PC-3 (cell line): ENCODE data around the gene ZMYND15. TPM values are rescaled to one million over a fixed set of nuclear protein-coding genes. Genes with fewer than 3 reads are reported as not detected.

ENCODE experiments used
- ATAC-seq: fragments of 200-7000 bp; cut with Tn5 transposase; 2 replicates; pipeline ENCODE4 v1.9.1; 2020; ENCODE audit warnings: mild to moderate bottlenecking, moderate library complexity
- BruUV-seq: library from RNA; stranded (reverse); fragments of 400-500 nt; replicated peaks from 2 replicates; lab custom pipeline; 2021; lab: Mats Ljungman, UMichigan
- CTCF ChIA-PET: fragments of 300-600 bp; sonication (Branson Sonifier 250); formaldehyde crosslinking; loops from one replicate; lab custom pipeline; 2022; ENCODE audit warnings: antibody characterized with exemption; lab: Charles Lee
- POLR2A ChIA-PET: fragments of 300-600 bp; sonication (Branson Sonifier 250); formaldehyde crosslinking; loops from one replicate; lab custom pipeline; 2022; ENCODE audit warnings: antibody characterized with exemption; ENCODE audit not compliant: unreplicated experiment; lab: Charles Lee
- DNase-seq: peaks from one replicate; pipeline ENCODE4 v3.0.0-alpha.2; 2015
- H2AFZ ChIP-seq: fragments of 300-600 bp; sonication (generic); 2 replicates; pipeline ENCODE4 v1.6.0; 2016; ENCODE audit warnings: antibody characterized with exemption, low read length
- H3F3A ChIP-seq: fragments of 300-600 bp; sonication (generic); one replicate; pipeline ENCODE4 v1.6.0; 2017; ENCODE audit warnings: antibody characterized with exemption, low read length, control low read depth, mild to moderate bottlenecking; ENCODE audit not compliant: unreplicated experiment
- H3K27ac ChIP-seq: fragments of 300-600 bp; sonication (generic); 2 replicates; pipeline ENCODE4 v1.5.1; 2016; ENCODE audit warnings: mild to moderate bottlenecking, low read length
- H3K27me3 ChIP-seq: fragments of 300-600 bp; sonication (generic); 2 replicates; pipeline ENCODE4 v1.6.1; 2016; ENCODE audit warnings: low read length, mixed read lengths
- H3K36me3 ChIP-seq: fragments of 300-600 bp; sonication (generic); 2 replicates; pipeline ENCODE4 v1.6.1; 2016; ENCODE audit warnings: low read depth, mixed run types, low read length, mixed read lengths
- H3K4me1 ChIP-seq: fragments of 300-600 bp; sonication (generic); 2 replicates; pipeline ENCODE4 v1.5.1; 2016; ENCODE audit warnings: low read length; ENCODE audit not compliant: insufficient read depth
- H3K4me2 ChIP-seq: fragments of 300-600 bp; sonication (generic); 2 replicates; pipeline ENCODE4 v1.6.0; 2016; ENCODE audit warnings: low read length
- H3K4me3 ChIP-seq: fragments of 300-600 bp; sonication (generic); 2 replicates; pipeline ENCODE4 v1.5.1; 2016; ENCODE audit warnings: mild to moderate bottlenecking, low read length, mixed read lengths
- H3K79me2 ChIP-seq: fragments of 300-600 bp; sonication (generic); 2 replicates; pipeline ENCODE4 v1.6.1; 2017; ENCODE audit warnings: low read length, mixed read lengths
- H3K9ac ChIP-seq: fragments of 300-600 bp; sonication (generic); 2 replicates; pipeline ENCODE4 v1.6.0; 2016; ENCODE audit warnings: mild to moderate bottlenecking, low read length
- H3K9me2 ChIP-seq: fragments of 300-600 bp; sonication (generic); replicated peaks from 2 replicates; pipeline ENCODE4 v1.6.1; 2016; ENCODE audit warnings: mixed run types, low read length, mixed read lengths
- H3K9me3 ChIP-seq: fragments of 300-600 bp; sonication (generic); 2 replicates; pipeline ENCODE4 v1.6.1; 2016; ENCODE audit warnings: low read length, mixed read lengths
- H4K20me1 ChIP-seq: fragments of 300-600 bp; sonication (generic); 2 replicates; pipeline ENCODE4 v1.6.1; 2016; ENCODE audit warnings: low read length, mixed read lengths
- EZH2 ChIP-seq: fragments of 300-600 bp; sonication (generic); IDR thresholded peaks from one replicate; pipeline ENCODE4 v1.6.1; 2017; ENCODE audit warnings: antibody characterized with exemption, mild to moderate bottlenecking, low read length; ENCODE audit not compliant: unreplicated experiment
- EZH2phosphoT487 ChIP-seq: fragments of 300-600 bp; sonication (generic); IDR thresholded peaks from 2 replicates; pipeline ENCODE4 v1.6.1; 2018; ENCODE audit warnings: mild to moderate bottlenecking, antibody characterized with exemption, low read length, borderline replicate concordance
- intact Hi-C: fragments of 100-400 bp; cut with micrococcal nuclease; formaldehyde crosslinking; loops from 2 replicates; pipeline ENCODE4 v1.9.0; 2023
- total RNA-seq: library from RNA; depleted of rRNA; stranded (reverse); fragments of >200 nt; gene quantifications from 2 replicates; pipeline ENCODE4 v1.2.3, GENCODE V29; 2014
- TF ChIP-seq, protein P1 (sequence below): fragments of 300-600 bp; sonication (generic); conservative IDR thresholded peaks from 2 replicates; pipeline ENCODE4 v1.5.1; 2017; ENCODE audit warnings: antibody characterized with exemption, low read depth, mild to moderate bottlenecking, low read length

The ZMYND15 gene
- total RNA-seq, 1 experiment from 2014 or later = 0.51 TPM

DNA sequence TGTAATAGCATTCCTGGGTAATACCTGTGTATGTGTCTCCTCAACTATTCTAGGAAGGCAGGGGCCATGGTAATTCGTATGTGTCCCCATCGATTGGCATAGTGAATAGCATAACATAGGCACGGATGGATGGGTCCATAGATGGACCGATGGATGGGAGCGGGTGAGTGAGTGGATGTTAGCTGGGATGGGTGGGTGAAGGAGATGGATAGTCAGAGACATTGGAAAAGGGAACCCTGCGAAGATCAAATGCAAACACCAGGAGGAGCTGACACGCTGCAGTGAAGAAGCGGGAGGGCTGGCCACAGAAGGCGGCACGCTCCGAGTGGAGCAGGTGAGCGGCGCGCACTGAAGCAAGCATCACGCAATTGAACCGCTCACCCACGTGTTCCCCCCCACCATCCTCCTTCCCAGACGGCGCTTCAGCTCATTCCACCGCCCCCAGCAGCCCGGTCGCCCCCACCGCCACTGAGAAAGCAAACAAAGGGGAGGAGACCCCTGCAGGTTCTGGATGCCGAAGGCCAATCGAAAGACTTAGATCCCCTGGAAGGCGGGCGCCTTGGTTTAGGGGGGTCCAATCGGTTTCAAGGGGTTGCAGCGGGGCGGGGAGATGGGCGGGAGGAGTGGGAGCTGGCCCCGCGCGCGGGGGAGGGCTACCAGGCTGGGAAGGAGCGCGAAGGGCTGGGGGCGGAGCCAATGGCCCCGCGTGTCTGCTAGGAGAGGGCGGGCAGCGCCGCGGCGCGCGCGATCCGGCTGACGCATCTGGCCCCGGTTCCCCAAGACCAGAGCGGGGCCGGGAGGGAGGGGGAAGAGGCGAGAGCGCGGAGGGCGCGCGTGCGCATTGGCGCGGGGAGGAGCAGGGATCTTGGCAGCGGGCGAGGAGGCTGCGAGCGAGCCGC lies 29.6 kb upstream of the ZMYND15 start, which contains the start of gene ARRB2:
TSS of gene ARRB2 (plus strand) at position 839 of the 899 bp plus-strand sequence. CDS start 90 bp downstream, outside the sequence.
- TF ChIP-seq, protein P1, sequence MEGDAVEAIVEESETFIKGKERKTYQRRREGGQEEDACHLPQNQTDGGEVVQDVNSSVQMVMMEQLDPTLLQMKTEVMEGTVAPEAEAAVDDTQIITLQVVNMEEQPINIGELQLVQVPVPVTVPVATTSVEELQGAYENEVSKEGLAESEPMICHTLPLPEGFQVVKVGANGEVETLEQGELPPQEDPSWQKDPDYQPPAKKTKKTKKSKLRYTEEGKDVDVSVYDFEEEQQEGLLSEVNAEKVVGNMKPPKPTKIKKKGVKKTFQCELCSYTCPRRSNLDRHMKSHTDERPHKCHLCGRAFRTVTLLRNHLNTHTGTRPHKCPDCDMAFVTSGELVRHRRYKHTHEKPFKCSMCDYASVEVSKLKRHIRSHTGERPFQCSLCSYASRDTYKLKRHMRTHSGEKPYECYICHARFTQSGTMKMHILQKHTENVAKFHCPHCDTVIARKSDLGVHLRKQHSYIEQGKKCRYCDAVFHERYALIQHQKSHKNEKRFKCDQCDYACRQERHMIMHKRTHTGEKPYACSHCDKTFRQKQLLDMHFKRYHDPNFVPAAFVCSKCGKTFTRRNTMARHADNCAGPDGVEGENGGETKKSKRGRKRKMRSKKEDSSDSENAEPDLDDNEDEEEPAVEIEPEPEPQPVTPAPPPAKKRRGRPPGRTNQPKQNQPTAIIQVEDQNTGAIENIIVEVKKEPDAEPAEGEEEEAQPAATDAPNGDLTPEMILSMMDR = peak; percentile 58; the same call in 1 of the 2 replicates
- no peak for TF ChIP-seq EZH2phosphoT487
- peak within 1 kb of the TSS; percentile 66 for H3K9ac ChIP-seq
- intact Hi-C loops = loop anchor here (1.0 kb wide), 1 partner anchor 21 kb away; the partner anchor contains the start of gene MED11
- no peaks in the 10 kb centered on the region for H3K36me3 ChIP-seq
- ChIA-PET POLR2A (interaction anchor here (0.6 kb wide), 1 partner anchor 76 kb away, joined by 3 read pairs; the partner anchor contains the start of gene VMO1), CTCF (interaction anchor here (0.7 to 1.4 kb wide), 4 partner anchors 12 to 80 kb away, joined by 3 to 8 read pairs (median 6); partner anchors contain the start of gene MED11)
- H3K27ac ChIP-seq = peak within 1 kb of the TSS; percentile 60
- DNase-seq (peak; percentile 95), ATAC-seq (peak; percentile 81)
- no peaks in the 10 kb centered on the region for H3K9me2 ChIP-seq
- no peaks in the 10 kb centered on the region for H3F3A ChIP-seq
- peak within 1 kb of the TSS; percentile 77 for H2AFZ ChIP-seq
- peak within 1 kb of the TSS; percentile 86 for H3K4me2 ChIP-seq
- no peaks in the 10 kb centered on the region for H3K27me3 ChIP-seq
- peaks cover 22% of the 10 kb centered on the region for H3K79me2 ChIP-seq
- peaks cover 11% of the 10 kb centered on the region for H3K4me1 ChIP-seq
- peak within 1 kb of the TSS; percentile 74 for H3K4me3 ChIP-seq
- no peaks in the 10 kb centered on the region for H3K9me3 ChIP-seq
- no TSS peak for BruUV-seq
- H4K20me1 ChIP-seq = no peaks in the 10 kb centered on the region

GRCh38 chr17:4710693-4711634 lies 28.7 kb upstream of the ZMYND15 start:
- POLR2A ChIA-PET = no interaction called here
- H3F3A ChIP-seq = no peaks in the 10 kb centered on the region
- peak overlapping the region; percentile 60; the same call in 1 of the 2 replicates for H3K27ac ChIP-seq
- H3K9me3 ChIP-seq = no peaks in the 10 kb centered on the region
- H3K9me2 ChIP-seq = no peaks in the 10 kb centered on the region
- intact Hi-C loops = loop anchor here (1.0 kb wide), 1 partner anchor 20 kb away; the partner anchor contains the start of gene MED11
- H4K20me1 ChIP-seq = no peaks in the 10 kb centered on the region
- H3K9ac ChIP-seq = peak overlapping the region; percentile 66
- no peaks in the 10 kb centered on the region for H3K27me3 ChIP-seq
- DNase-seq = no peak
- peaks cover 19% of the 10 kb centered on the region for H3K79me2 ChIP-seq
- H3K36me3 ChIP-seq = no peaks in the 10 kb centered on the region
- ATAC-seq = no peak
- CTCF ChIA-PET = interaction anchor here (0.7 to 1.4 kb wide), 4 partner anchors 11 to 79 kb away, joined by 3 to 8 read pairs (median 6); partner anchors contain the start of gene MED11
- peak overlapping the region; percentile 77 for H2AFZ ChIP-seq
- peak overlapping the region; percentile 86 for H3K4me2 ChIP-seq
- TF ChIP-seq EZH2 (no peak), EZH2phosphoT487 (no peak)
- TF ChIP-seq, protein P1 = no peak
- H3K4me3 ChIP-seq = peak overlapping the region; percentile 74
- H3K4me1 ChIP-seq = peaks cover 10% of the 10 kb centered on the region
- BruUV-seq = TSS peak; percentile 29
